ENCODE measurements around the gene RNF157. TPM values are rescaled to one million over a fixed set of nuclear protein-coding genes. Genes with fewer than 3 reads are reported as not detected.

RNF157 gene
- total and polyA plus RNA-seq, 9 of the 15 experiments (the other 6 are each of a cell fraction or from before 2014, with no cell fraction given), result 8.1 to 31.7 (median 20.8) TPM

- peak in 1 of 2 experiments; percentile 38; a peak in 1 of 4 replicates for TF ChIP-seq TBL1XR1 (IDR thresholded peaks at IDR 0.05; ENCODE audit: low read length in 2 of 2)
- TF ChIP-seq KAT7 (CRISPR knock-in tag; IDR thresholded peaks at IDR 0.05; ENCODE audit: borderline replicate concordance), result no peak
- no peak for TF ChIP-seq CHCHD3 (CRISPR knock-in tag; IDR thresholded peaks at IDR 0.05)
- TF ChIP-seq ZFP91 (CRISPR knock-in tag; IDR thresholded peaks at IDR 0.05), result no peak
- TF ChIP-seq MCM5 (IDR thresholded peaks at IDR 0.05; ENCODE audit: low read depth), result no peak
- 0 out of 2 replicates have a peak, but pooled peaks have one; percentile 7 for TF ChIP-seq ADNP (tag; IDR thresholded peaks at IDR 0.05)
- TF ChIP-seq TBP (optimal IDR thresholded peaks at IDR 0.05; ENCODE audit: low read depth, low read length), result peak; percentile 50
- no peak for TF ChIP-seq ZNF561 (CRISPR knock-in tag; conservative IDR thresholded peaks at IDR 0.05)
- peak; percentile 36 for TF ChIP-seq NCOR1 (IDR thresholded peaks at IDR 0.05)
- TF ChIP-seq ARID2 (IDR thresholded peaks at IDR 0.05), result 0 out of 2 replicates have a peak, but pooled peaks have one; percentile 43
- TF ChIP-seq NCOA1 (IDR thresholded peaks at IDR 0.05; ENCODE audit: low read depth), result no peak
- TF ChIP-seq ZNF3 (CRISPR knock-in tag; IDR thresholded peaks at IDR 0.05), result no peak
- TF ChIP-seq SMARCC2 (IDR thresholded peaks at IDR 0.05; ENCODE audit: low read depth), result peak; percentile 50; the same call in 1 of the 2 replicates
- TF ChIP-seq CBFA2T2 (conservative IDR thresholded peaks at IDR 0.05), result peak; percentile 21; the same call in 1 of the 2 replicates
- no peak for TF ChIP-seq RREB1 (CRISPR knock-in tag; IDR thresholded peaks at IDR 0.05)
- TF ChIP-seq CCNT2 (IDR thresholded peaks at IDR 0.05; ENCODE audit: borderline replicate concordance, extremely low read depth, insufficient read length, low read depth, low read length), result no peak
- peak; percentile 8 for TF ChIP-seq ZNF592 (IDR thresholded peaks at IDR 0.05)
- no peak for TF ChIP-seq ZBTB8A (IDR thresholded peaks at IDR 0.05; ENCODE audit: partially characterized antibody)
- no peak for TF ChIP-seq CCAR2 (IDR thresholded peaks at IDR 0.05; ENCODE audit: low read depth, low read length)
Observed at GRCh38 chr17:76234354-76234679, 6.0 kb downstream of the RNF157 start (continued).
